ENCODE measurements around the gene SESN2.

- TF ChIP-seq CTCF (IDR thresholded peaks at IDR 0.05) = no peak
- TF ChIP-seq EZH2 (IDR thresholded peaks at IDR 0.05; ENCODE audit: borderline replicate concordance, insufficient read depth, low read depth, low read length, poor library complexity, severe bottlenecking) = no peak
Observed at GRCh38 chr1:28266920-28267322, 7.6 kb downstream of the SESN2 start.
